Limb (tissue), 2 donors: Measurements from ENCODE around the gene TNFRSF14.
"Not testable (repeated sequence)": the region's sequence is repeated elsewhere in the genome, so short reads cannot be mapped to it uniquely, and the experiment has no call there.

Experiments used
- DNase-seq, 2 donors: peaks; one replicate each; pipeline ENCODE4 v3.0.0-alpha.2; 2016; ENCODE audit errors: extremely low spot score in 2 of 2

The TNFRSF14 gene

DNA sequence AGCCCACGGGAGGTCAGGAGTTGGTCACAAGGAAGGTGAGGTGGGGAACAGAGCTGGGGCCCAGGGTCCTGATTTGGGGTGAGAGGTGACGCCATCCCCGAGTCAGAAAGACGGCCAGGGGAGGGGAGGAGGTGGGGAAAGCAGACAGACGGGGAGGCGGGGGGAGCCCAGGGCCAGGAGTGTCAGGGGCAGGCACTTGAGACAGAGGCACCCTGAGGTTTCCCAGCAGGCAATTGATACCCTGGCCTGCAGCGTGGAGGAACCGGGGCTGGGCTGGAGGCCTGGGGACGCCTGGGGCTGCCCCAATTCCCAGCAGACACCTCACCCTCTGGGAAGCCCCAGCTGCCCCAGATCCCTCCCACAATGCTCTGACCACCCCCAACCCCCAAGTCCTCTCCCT, 3.1 kb upstream of the TNFRSF14 start:
- not testable (repeated sequence) for DNase-seq

DNA sequence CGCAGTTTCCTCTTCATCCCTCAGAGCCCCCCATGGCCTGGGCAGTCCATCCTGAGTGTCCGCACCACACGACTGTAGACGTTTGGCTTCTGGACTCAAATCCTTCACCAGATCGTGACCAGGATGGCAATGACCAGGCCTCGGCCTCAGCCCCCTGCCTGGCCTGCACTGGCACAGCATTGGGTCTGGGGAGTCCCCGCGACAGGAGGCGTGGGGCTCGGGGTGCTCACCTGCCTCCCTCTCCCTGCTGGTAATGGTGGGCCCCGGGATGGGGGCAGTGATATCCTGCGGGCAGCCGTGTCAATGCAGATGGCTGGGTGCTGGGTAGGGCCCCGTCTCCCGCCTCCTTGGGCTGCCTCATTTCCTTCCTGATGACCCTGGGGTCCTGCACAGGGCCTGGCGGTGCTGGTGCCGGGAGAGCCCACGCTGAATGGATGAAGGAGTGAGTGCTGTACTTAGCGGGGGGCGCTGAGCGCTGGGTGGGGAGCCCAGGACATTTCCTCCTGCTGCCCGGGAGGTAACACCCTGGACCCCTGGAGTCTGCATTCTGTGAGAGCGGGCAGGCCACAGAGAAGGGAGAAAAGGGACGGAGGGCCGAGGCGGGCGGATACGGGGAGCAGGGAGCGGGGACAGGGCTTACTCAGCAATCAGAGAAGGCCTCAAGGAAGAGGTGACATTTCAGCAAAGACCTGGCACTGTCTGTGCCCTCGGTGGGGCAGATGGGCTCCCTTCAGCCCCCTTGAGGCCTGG, 2.1 kb upstream of the TNFRSF14 start:
- no peak for DNase-seq

DNA sequence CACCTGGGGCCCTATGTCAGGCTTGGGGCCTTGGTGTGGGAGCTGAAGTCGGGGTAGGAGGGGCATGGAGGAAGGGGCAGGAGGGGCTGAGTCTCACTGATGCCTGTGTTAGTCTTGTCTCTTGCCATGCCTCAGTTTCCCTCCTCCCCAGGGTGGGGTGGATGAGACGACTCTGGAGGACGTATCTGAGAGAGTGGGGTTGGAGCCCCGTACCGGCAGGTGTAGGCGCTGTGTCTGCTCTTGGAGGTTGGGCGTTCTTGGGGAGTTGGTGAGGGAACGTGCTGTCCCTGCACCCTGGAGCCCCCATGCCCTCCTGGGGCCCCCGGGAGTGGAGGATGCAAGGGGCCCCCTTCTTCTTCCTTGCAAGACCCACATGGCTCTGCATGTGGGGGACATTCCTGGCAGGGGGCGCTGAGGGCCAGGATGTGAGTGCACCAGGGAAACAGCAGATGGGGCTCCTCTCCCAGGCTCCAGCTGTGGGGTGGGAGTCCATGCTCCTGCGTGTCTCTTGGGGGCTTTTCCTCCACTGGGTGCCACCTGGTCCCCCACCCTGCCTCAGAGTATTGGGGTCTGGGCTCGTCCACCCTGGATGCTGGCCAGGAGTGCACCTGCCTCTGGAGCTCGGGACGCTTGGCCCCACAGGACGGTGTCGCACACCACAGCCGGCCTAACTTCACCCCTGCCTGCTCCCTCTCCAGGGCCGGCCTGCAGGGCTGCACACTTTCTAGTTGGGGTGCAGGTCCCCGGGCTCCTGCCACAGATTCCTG, 1.4 kb upstream of the TNFRSF14 start:
- DNase-seq: no peak

DNA sequence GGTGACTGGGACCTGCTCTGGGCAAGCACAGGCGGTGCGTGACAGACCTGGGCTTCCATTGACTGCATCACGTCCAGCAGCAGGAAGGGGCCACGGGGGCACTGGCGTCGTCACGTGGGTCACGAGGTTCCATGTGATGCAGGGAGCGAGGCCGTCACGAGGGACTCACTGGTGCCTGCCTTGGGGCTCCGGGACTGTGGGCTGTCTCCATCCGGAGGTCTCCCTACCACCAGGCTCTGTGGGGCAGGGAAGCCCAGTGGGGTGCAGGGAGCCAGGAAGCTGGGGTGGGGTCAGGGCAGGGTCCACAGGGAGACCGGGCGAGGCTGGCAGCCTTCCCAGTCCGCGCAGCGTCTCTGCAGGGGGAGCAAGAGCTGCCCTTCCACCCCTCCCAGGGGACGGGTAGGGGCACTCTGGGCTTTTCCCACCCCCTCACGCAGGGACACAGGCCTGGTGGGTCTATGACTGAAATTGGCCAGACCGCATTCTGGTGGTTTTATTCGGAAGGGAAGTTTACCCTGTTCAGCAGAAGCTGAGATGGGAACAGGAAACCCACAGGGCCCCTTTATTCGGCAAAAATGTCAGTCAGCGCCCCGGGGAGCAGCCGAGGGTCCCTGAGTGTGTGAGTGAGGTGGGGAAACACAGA, 416 bp upstream of the TNFRSF14 start:
- no peak for DNase-seq

DNA sequence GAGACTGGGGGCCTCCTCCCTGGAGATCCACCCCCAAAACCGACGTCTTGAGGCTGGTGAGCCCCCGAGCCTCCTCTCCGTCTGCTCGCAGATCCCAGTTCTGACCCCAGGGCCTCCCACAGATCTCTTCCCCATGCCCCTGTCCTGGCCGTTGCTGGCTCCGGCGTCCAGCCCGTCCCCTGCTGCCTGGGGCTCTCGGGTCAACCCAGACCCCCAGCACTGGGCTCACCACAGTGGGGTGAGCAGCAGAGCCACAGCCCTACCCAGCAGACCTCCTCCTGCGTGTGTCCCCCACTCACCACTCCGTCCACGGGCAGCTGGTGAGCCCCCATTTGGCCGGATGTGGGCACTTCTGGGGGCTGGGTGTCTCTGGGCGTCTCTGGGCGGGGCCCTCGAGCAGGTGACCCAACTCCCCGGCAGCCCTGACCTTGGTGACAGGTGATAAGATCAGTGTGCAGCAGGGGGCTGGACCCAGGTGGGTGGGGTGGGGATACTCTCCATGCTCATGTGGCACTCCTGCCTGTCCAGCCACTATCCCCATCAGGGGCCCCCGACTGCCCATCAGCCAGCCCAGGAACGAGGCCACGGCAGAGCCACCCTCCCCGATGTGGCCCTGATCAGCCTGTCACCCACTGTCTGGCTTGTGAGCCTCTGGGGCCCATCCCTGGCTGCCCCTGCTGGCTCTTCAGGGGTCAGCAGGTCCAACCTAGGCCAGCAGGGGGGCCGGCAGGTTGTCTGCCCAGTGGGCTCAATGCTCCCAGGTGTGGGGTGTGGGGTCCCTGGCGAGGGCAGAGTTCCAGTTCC, 709 bp downstream of the TNFRSF14 start:
- no peak for DNase-seq

DNA sequence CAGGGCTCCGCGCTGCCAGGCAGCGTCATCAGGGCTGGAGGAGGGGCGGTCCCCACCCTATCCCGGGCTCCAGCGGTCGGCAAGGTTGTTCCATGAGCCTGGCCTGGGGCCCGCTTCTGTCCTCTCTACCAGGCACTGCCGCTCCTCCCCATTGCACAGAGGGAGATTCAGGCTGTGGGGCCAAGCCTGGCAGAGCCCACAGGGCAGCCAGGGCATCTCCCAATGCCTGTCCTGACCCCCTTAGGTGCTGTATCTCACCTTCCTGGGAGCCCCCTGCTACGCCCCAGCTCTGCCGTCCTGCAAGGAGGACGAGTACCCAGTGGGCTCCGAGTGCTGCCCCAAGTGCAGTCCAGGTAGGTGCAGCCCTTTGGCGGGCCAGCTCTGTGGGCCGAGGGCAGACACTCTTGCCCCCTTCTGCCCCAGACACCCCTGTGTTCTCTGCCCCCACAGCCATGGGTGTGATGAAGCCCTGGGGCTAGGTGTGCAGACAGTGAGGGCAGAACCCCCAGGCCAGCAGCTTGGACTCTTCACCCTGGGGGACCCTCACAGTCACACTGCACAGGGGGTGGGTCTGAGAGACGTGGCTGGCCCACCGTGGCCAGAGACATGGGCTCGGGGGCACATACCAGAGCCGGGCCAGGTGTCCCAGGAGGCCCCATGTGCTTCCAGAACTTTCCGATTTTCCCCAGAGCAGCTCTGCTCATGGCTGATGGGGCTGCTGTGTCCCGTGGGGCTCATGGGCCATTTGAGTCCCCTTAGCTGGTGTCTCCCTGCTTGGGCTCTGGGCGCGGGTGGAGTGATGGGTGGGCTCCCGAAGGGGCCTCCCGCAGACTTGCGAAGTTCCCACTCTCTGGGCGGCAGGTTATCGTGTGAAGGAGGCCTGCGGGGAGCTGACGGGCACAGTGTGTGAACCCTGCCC, 1.6 kb downstream of the TNFRSF14 start:
- DNase-seq: no peak

DNA sequence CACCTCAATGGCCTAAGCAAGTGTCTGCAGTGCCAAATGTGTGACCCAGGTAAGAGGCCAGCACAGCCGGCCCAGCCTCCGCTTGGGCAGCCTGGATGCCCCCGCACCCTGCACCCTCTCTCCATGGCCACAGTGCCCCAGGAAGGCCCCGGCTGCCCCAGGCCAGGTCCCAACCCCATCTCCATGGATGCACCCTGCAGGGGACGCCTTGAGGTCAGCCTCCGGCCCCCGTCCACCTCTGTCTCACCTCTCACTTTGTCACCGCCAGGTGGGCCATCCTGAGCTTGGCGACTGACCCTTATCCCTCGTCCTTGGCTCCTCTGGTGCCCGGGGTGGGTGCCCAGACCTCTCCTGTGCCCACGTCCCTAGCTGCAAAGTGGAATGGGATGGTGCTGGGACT, 2.2 kb downstream of the TNFRSF14 start:
- DNase-seq: peak in 1 of 2 donors; percentile 23

DNA sequence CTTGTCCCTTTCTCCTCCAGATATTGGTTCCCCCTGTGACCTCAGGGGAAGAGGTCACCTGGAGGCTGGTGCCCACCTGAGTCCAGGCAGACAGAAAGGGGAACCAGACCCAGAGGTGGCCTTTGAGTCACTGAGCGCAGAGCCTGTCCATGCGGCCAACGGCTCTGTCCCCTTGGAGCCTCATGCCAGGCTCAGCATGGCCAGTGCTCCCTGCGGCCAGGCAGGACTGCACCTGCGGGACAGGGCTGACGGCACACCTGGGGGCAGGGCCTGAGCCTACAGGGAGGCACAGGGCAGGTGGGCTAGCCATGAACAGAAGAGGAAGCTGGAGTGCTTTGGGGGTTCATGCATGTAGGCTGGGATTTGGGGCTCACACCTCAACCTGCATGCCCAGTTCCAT, 2.7 kb downstream of the TNFRSF14 start:
- no peak for DNase-seq

DNA sequence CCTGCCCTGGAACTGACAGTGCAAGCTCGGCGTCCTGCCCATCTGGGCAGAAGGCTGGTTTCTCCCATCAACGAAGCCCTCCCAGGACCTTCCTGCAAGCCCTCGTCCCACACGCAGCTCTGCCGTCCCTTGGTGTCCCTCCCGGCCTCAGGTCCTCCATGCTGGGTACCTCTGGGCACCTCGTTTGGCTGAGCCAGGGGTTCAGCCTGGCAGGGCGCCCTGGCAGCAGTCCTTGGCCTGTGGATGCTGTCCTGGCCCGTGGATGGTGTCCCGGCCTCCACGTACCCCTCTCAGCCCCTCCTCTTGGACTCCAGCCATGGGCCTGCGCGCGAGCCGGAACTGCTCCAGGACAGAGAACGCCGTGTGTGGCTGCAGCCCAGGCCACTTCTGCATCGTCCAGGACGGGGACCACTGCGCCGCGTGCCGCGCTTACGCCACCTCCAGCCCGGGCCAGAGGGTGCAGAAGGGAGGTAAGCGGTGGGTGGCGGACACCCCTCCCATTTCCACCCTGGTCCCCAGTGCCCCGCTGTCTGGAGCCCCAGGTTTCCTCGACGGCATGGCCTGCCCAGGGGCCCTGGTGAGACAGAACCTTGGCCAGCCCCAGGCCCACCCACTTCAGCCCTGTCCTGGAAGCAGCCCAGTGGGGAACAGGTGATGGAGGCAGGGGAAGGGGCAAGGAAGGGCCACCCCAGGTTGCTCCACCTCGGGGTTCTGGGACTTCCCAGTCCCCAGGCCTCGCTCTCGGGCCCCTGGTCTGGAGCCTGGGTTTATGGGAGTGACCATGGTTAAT, 3.5 kb downstream of the TNFRSF14 start:
- DNase-seq: no peak

DNA sequence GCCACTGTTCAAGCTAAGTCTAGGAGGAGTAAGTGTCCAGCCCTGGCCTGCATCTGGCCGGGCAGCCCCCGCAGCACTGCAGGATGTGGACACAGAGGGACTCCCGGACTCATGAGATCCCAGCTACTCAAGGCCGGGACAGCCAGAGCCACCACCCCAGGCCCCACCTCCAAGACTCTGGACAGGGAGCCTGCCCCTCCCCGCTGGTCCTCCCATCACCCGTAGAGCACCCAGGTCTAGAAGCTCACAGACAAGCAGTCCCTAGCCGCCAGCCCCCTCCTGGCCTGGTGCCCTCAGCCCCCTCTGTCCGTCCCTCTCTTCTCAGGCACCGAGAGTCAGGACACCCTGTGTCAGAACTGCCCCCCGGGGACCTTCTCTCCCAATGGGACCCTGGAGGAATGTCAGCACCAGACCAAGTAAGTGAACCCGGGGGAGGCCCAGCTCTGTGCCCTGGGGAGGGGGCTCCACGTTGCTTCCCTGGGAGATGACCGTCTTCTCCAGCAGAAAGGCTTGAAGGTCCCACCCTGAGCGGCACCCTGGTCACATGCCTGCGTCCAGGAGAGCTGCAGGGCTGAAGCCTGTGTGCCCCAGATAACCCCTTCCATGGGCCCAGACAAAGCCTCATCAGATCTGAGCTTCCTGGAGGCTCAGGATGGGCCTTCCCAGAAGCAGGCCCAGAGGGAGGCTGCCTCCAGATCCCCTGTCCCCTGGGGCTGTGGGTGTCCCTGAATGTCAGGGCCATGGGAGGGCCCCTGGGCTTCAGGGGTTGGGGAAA, 4.3 kb downstream of the TNFRSF14 start:
- DNase-seq: no peak

DNA sequence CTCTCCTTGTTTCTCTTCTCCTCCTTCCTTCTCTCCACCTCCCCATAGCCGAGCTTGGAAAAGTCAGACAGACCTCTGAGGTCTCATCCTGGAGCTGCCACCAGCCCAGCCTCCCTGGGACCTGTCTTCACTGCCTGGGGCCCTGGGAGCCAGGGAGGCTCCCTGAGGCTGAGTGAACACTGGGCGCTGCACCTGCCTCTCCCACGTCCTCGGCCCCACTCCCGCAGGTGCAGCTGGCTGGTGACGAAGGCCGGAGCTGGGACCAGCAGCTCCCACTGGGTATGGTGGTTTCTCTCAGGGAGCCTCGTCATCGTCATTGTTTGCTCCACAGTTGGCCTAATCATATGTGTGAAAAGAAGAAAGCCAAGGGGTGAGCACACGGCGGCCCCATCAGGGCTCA, 5.3 kb downstream of the TNFRSF14 start:
- no peak for DNase-seq

DNA sequence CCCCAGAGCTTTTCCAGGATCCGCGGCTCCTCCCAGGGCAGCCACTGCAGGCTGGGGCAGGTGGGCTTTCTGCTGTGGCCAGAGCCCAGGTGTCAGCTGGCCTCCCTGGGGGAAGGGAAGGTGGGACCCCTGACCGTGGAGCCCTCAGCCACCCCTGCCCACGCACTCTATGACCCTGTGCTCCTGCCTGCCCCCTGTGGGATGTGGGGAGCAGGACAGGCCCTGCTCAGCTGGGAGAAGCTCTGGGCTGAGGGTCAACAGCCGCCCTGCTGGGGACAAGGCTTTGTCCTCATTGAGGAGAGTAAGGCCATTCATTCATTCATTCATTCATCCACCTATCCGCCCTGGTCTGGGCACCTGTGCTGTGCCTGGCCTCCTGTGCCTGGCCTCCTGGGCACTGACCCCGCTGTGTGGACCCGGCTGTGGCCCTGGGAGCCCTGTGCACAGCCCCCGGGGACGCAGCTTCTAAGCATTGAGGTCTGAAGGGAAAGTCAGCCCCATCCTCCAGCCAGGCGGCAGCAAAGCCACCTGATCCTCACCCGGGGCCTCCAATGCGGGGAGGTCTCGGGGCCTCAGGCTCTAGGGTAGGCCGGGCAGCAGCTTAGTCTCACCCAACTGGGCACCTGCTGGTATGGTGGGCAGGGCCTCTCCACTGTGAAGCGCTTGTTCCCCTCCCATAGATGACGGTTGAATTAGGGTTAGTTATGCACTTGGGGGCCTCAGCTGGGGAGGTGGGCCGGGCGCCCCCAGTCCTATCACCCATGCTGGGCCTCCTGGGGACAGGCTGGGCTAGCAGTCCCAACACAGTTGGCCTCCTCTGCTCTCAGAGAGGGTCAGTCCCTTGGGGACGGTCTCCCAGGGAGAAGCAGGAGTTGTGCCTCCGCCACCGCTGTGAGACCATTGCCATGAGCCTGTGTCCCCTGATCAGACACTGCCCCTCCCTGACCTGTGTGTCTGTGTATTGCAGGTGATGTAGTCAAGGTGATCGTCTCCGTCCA, 6.0 kb downstream of the TNFRSF14 start:
- DNase-seq: no peak

DNA sequence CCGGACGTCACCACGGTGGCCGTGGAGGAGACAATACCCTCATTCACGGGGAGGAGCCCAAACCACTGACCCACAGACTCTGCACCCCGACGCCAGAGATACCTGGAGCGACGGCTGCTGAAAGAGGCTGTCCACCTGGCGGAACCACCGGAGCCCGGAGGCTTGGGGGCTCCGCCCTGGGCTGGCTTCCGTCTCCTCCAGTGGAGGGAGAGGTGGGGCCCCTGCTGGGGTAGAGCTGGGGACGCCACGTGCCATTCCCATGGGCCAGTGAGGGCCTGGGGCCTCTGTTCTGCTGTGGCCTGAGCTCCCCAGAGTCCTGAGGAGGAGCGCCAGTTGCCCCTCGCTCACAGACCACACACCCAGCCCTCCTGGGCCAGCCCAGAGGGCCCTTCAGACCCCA, 7.0 kb downstream of the TNFRSF14 start:
- no peak for DNase-seq

DNA sequence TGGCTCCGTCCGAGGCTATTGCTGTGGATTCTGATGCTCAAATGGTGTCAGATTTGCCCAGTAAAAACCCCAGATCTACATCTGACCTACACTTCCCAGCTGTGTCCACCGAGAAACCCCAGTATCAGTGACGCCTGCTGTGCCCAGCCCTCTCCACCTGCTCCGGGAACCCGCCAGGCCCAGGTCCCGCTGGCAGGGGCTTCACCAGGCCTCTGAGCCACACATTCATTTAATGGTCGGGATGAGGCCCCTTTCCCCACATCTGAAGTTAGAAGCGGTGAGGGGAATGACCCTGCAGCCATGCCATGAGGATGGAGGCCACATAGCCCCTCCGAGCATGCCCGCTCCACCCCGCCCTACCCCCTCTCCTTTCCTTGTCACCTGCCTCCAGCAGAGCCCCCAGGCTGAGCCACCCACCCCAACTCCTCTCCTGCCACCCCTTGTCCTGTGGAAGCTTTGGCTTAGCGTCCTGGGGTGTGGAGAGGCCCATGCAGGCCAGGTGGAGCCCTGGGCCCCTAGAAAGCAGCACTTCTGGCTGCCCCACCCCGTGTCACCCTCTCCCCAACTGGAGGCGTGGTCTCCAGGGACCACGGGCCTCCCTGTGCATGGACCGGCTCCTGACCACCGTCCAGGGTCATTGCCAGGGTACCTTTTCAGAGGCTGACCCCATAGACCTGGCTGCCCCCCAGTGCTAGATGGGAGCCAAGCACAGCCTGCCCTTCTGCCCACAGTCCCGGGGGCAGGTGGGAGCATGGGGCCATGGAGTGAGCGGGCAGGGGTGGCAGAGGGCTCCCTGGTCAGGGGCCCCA, 8.0 kb downstream of the TNFRSF14 start:
- DNase-seq: no peak

DNA sequence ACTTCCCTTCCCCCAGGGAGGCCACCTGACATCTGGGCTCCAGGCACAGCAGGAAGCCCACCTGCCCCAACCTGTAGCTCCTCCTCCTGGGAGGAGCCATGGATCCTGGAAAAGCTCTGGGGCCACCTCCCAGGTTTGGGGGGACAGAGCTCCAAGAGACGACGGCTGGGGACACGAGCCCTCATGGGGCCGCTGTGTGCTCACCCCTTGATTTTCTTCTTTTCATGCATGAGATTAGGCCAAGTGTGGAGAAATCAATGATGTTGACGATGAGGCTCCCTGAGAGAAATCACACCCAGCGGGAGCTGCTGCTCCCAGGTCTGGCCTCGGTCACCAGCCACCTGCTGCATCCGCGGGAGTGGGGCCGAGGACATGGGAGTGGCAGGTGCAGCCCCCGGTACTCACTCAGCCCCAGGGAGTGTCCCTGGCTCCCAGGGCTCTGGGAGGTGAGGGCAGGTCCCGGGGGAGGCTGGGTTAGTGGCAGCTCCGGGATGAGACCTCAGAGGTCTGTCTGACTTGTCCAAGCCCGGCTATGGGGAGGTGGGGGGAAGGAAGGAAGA, 8.7 kb downstream of the TNFRSF14 start:
- no peak for DNase-seq
